T-cell (primary cell): ENCODE data around the gene TRIM7. TPM values are rescaled to one million over a fixed set of nuclear protein-coding genes. Genes with fewer than 3 reads are reported as not detected.

Experiments
- ATAC-seq, 4 experiments: fragments of 200-7000 bp in 3 of 4; fragments of 150-1000 bp in 1 of 4; cut with Tn5 transposase; replicated peaks in 1 of 4; 1 replicate in 3 of 4; 2 replicates in 1 of 4; pipeline ENCODE4 v1.10.0; 2021; ENCODE audit warnings: moderate library complexity in 3 of 4, mild to moderate bottlenecking in 2 of 4, moderate number of reproducible peaks in 1 of 4
- CTCF ChIA-PET, 2 donors: fragments of 300-600 bp; sonication (Branson Sonifier 250); formaldehyde crosslinking; loops; one replicate each; lab custom pipeline; 2022; ENCODE audit warnings: antibody characterized with exemption in 2 of 2; lab: Charles Lee
- POLR2A ChIA-PET, 2 donors: fragments of 300-600 bp; sonication (Branson Sonifier 250); formaldehyde crosslinking; loops; one replicate each; lab custom pipeline; 2022; ENCODE audit warnings: antibody characterized with exemption in 2 of 2; lab: Charles Lee
- DNase-seq, 35 experiments: peaks; one replicate each; pipeline versions ENCODE4 v3.0.0 to v3.0.0-alpha.2; 2013 to 2023
- H3K27ac ChIP-seq: one replicate; pipeline ENCODE4 v1.5.1; 2013; ENCODE audit warnings: low read length
- H3K27me3 ChIP-seq, 2 experiments: replicated peaks in 1 of 2; 1 replicate in 1 of 2; 2 replicates in 1 of 2; pipeline versions ENCODE4 v1.6.1 to v1.7.0; 2013; ENCODE audit warnings: low read length in 1 of 2, mixed read lengths in 1 of 2; ENCODE audit not compliant: control insufficient read depth in 2 of 2, insufficient read depth in 2 of 2; ENCODE audit errors: extremely low read depth in 1 of 2
- H3K36me3 ChIP-seq, 2 donors: 1 replicate in 1 of 2; 2 replicates in 1 of 2; pipeline versions ENCODE4 v1.6.1 to v1.7.0; 2013; ENCODE audit warnings: low read length in 1 of 2; ENCODE audit not compliant: control insufficient read depth in 2 of 2, insufficient read depth in 1 of 2; ENCODE audit errors: extremely low read depth in 1 of 2
- H3K4me1 ChIP-seq, 2 experiments: 1 replicate in 1 of 2; 2 replicates in 1 of 2; pipeline versions ENCODE4 v1.6.1 to v1.7.0; 2013; ENCODE audit warnings: low read length in 2 of 2, mixed read lengths in 1 of 2; ENCODE audit not compliant: insufficient read depth in 2 of 2, control insufficient read depth in 1 of 2; ENCODE audit errors: extremely low read depth in 1 of 2
- H3K4me3 ChIP-seq, 2 donors: 1 replicate in 1 of 2; 2 replicates in 1 of 2; pipeline versions ENCODE4 v1.5.1 to v1.7.0; 2013; ENCODE audit warnings: mild to moderate bottlenecking in 2 of 2, low read length in 1 of 2, moderate library complexity in 1 of 2; ENCODE audit not compliant: control insufficient read depth in 1 of 2; ENCODE audit errors: extremely low read depth in 1 of 2
- H3K9me3 ChIP-seq: 2 replicates; pipeline ENCODE4 v1.7.0; 2013
- H3K27ac Mint-ChIP-seq, 2 donors: one replicate each; pipeline ENCODE4 v1.8.0; 2020 to 2021; ENCODE audit warnings: mild to moderate bottlenecking in 2 of 2, mixed read lengths in 2 of 2
- H3K27me3 Mint-ChIP-seq, 2 donors: one replicate each; pipeline ENCODE4 v1.8.0; 2021 to 2022; ENCODE audit warnings: mixed read lengths in 2 of 2
- H3K36me3 Mint-ChIP-seq: one replicate; pipeline ENCODE4 v1.8.0; 2021; ENCODE audit warnings: mixed read lengths
- H3K4me1 Mint-ChIP-seq, 3 donors: one replicate each; pipeline ENCODE4 v1.8.0; 2020 to 2022; ENCODE audit warnings: mixed read lengths in 3 of 3, mild to moderate bottlenecking in 1 of 3
- H3K4me3 Mint-ChIP-seq, 3 donors: one replicate each; pipeline ENCODE4 v1.8.0; 2020 to 2022; ENCODE audit warnings: mild to moderate bottlenecking in 3 of 3, mixed read lengths in 3 of 3, moderate library complexity in 3 of 3
- H3K9me3 Mint-ChIP-seq, 3 donors: one replicate each; pipeline ENCODE4 v1.8.0; 2020 to 2022; ENCODE audit warnings: mixed read lengths in 3 of 3
- WGBS: methylation state at CpG from one replicate; pipeline ENCODE4 v1.1.5; 2013; ENCODE audit warnings: missing lambda C conversion rate; ENCODE audit not compliant: insufficient coverage; 5-methylcytosine and 5-hydroxymethylcytosine counted together
- total RNA-seq, 35 experiments: library from RNA in 6 of 35; stranded (reverse) in 6 of 35; fragments of 120-200 nt in 1 of 35; gene quantifications; one replicate each; pipeline versions ENCODE4 v1.2.1 to v1.2.4 and lab custom pipeline; 2013 to 2026

TRIM7 gene
- total RNA-seq, 5 donors from 2014 or later (not counting 1 experiment from before 2014, with no cell fraction given), result 1.6 to 3.1 (median 3.0) TPM

DNA sequence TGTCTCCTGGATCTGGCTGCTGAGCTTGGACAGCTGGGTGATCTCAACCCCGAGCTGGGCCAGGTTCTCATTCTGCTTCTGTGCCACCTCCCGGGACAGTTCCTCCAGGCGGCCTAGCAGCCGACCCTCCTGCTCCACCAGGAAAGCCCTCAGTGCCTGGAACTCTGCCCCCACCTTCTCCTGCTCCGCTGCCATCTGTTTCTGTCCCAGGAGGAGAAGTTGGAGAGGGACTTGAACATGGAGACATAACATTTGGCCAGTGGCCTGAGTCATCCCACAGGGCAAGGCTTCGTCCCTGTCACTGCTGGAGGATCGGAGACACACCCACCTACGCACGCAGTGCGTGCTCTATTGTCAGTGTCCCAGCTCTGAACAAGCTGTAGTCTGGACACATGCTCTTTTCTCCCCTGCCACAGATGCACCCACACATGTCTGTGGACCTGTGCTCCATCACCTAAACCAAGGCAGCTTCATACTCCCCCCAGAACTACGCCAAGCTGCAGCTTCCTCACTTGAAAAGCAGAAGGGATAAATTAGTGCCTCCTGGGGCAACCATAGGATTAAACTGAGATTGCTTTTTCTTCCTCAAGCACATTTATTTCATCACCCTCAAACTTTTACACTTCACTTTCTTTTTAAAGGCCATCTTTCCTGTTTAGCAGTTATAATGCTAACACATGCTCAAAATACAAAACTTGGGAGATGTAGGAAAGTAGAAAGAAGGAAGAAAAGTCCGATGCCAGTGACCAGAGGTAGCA lies 4.9 kb downstream of the TRIM7 start:
- Mint-ChIP-seq H3K4me1 (peaks cover 4 to 6% (median 4%) of the 10 kb centered on the region in 3 donors), H3K36me3 (no peaks in the 10 kb centered on the region), H3K27ac (no peak overlapping the region), H3K27me3 (no peaks in the 10 kb centered on the region), H3K9me3 (no peaks in the 10 kb centered on the region), H3K4me3 (no peak overlapping the region)
- ChIA-PET POLR2A (no interaction called here), CTCF (interaction anchor here in 1 of 2 donors (0.6 kb wide), 1 partner anchor 29 kb away, joined by 6 read pairs; no protein-coding TSS in a partner anchor)
- DNase-seq, result no peak
- Histone ChIP-seq H3K27me3 (peaks cover 3 to 12% of the 10 kb centered on the region in 2 experiments), H3K27ac (no peak overlapping the region), H3K9me3 (no peaks in the 10 kb centered on the region), H3K4me3 (no peak overlapping the region), H3K4me1 (peaks cover 2 to 10% of the 10 kb centered on the region in 2 experiments), H3K36me3 (peaks cover 0 to 4% of the 10 kb centered on the region in 2 donors)
- 78% methylated on average over 10 of the region's 12 CpGs for WGBS
- no peak for ATAC-seq

DNA sequence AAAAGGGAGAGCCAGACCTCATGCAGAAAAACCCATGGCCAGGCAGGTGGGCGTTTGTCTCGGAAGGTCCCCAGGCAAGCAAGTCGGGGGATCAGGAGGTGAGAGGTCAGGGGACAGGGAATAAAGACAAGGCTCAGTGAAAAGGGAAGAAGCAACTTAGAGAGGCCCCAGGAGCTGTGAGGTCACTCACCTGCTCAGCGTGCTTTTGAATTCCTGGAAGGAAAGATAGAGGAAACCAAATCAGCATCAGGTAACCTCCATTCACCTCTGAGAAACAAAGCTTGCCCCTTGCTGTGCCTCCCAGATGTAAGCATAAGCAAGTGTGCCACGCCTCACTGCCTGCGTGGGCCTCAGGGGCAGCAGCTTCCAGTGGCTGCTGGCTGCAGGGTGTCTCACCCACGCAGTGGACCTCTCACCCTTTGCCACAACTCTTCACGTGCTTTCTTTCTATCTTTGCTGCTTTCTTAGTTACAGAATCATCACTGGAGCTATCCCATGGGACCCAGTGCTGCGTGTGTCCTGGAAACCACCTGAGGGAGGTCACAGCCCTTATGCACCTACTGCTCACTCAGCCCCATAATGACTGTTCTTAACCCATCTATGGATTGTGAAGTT lies 6.0 kb downstream of the TRIM7 start:
- ChIA-PET POLR2A (no interaction called here), CTCF (interaction anchor here in 1 of 2 donors (0.6 kb wide), 1 partner anchor 28 kb away, joined by 6 read pairs; no protein-coding TSS in a partner anchor)
- Mint-ChIP-seq H3K27me3 (no peaks in the 10 kb centered on the region), H3K9me3 (no peaks in the 10 kb centered on the region), H3K4me3 (no peak overlapping the region), H3K36me3 (no peaks in the 10 kb centered on the region), H3K4me1 (peaks cover 1 to 2% (median 2%) of the 10 kb centered on the region in 3 donors), H3K27ac (no peak overlapping the region)
- Histone ChIP-seq H3K9me3 (no peaks in the 10 kb centered on the region), H3K36me3 (peaks cover 0 to 4% of the 10 kb centered on the region in 2 donors), H3K4me3 (no peak overlapping the region), H3K27me3 (peaks cover 3 to 8% of the 10 kb centered on the region in 2 experiments), H3K4me1 (peaks cover 0 to 5% of the 10 kb centered on the region in 2 experiments), H3K27ac (no peak overlapping the region)
- no peak for ATAC-seq
- DNase-seq, result no peak
- WGBS, result 77% methylated on average over 9 of the region's 9 CpGs

DNA sequence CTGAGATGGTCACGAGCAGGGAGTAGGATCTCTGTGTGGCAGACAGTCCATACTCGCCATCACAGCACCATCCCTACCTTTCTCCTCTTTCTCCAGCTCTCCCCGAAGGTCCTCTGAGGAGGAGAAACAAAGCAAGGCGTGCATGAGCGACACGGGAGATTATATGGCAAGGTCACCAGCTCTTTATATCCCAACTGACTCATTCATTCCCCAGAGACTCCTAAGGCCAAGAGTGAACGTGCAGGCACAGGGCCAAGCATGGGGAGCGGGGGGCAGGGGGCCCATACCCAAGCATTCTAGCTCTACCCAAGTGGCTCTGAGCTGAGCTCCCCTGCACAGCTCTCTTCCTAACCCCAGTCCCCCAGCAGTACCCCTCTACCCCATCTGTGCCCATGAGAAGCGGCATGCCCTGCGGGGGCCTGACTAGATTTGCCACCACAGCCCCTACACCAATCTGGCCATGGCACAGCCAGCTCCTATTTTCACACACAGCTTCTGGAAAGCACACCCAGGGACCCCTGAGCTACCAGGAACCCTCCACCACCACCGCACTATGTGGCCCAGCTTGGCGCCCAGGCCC lies 6.8 kb downstream of the TRIM7 start:
- ChIA-PET POLR2A (no interaction called here), CTCF (no interaction called here)
- no peak overlapping the region for H3K4me3 ChIP-seq
- no peaks in the 10 kb centered on the region for H3K9me3 ChIP-seq
- H3K36me3 Mint-ChIP-seq, result no peaks in the 10 kb centered on the region
- ATAC-seq, result no peak
- WGBS, result 82% methylated on average over 9 of the region's 12 CpGs
- H3K27me3 Mint-ChIP-seq, result no peaks in the 10 kb centered on the region
- no peak overlapping the region for H3K27ac ChIP-seq
- DNase-seq, result no peak
- no peaks in the 10 kb centered on the region for H3K9me3 Mint-ChIP-seq
- H3K4me1 ChIP-seq, result no peaks in the 10 kb centered on the region
- peaks cover 0 to 4% of the 10 kb centered on the region in 2 donors for H3K36me3 ChIP-seq
- no peak overlapping the region for H3K4me3 Mint-ChIP-seq
- peaks cover 0 to 3% of the 10 kb centered on the region in 2 experiments for H3K27me3 ChIP-seq
- H3K27ac Mint-ChIP-seq, result no peak overlapping the region
- H3K4me1 Mint-ChIP-seq, result peaks cover 0 to 5% (median 1%) of the 10 kb centered on the region in 3 donors

DNA sequence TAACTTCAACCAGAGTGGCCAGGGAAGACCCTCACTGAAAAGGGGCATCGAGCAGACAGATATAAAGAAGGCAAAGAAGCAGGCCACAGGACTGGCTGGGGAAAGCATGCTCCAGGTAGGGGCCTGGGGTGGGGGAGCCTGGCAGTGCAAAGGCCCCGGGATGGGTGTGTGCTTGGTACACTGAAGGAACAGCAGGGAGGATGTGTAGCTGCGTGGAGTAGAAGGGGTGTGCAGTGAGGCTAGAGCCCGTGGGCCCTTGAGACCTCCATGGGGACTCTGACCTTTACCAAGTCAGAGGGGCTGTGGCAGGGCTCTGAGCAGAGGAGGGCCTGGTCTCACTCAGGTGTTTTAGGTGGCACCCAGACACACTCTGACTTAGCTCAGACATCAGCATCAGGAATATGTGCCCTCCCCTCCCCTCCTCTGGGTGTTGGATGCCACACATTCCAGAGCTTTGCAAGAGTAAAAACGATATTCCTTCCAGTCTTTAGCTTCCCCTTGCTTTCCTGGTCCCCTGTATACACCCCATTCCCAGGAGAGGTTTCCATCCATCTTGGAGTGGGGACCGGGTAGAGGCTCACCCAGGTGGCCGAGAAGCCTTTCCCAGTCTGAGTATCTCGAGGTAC lies 7.6 kb downstream of the TRIM7 start:
- POLR2A ChIA-PET, result interaction anchor here in 1 of 2 donors (0.6 kb wide), 1 partner anchor 55 kb away, joined by 3 read pairs; no protein-coding TSS in a partner anchor
- H3K9me3 ChIP-seq, result no peaks in the 10 kb centered on the region
- no peaks in the 10 kb centered on the region for H3K9me3 Mint-ChIP-seq

DNA sequence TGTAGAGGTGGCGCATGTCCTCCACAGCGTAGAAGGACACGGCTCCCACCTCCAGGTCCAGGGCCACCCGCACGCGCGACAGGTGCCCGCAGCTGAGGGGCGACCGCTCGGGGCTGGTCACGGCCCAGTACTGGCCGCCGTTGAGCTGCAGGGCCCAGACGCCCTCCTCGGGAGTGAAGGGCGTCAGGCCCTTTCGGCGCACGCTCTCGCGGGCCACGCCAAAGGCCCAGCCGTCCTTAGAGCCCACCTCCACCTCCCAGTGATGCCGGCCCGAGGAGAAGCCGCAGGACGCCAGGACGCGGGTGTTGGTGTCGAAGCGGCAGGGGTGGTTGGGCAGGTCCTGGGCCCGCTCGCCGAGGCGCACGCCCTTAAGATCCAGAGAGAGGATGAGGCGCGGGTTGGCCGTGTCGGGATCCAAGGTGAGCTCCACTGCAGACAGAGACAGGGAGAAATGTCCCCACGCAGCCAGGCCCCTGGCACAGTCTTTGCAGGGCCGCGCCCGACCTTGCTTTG lies 9.7 kb downstream of the TRIM7 start:
- ChIA-PET CTCF (interaction anchor here in 1 of 2 donors (0.6 kb wide), 1 partner anchor 25 kb away, joined by 3 read pairs; no protein-coding TSS in a partner anchor), POLR2A (no interaction called here)
- Mint-ChIP-seq H3K9me3 (no peaks in the 10 kb centered on the region), H3K4me3 (no peak overlapping the region), H3K27ac (no peak overlapping the region), H3K4me1 (peaks cover 19 to 28% (median 20%) of the 10 kb centered on the region in 3 donors), H3K27me3 (peaks cover 5 to 6% of the 10 kb centered on the region in 2 donors), H3K36me3 (peaks cover 4% of the 10 kb centered on the region)
- Histone ChIP-seq H3K4me1 (peaks cover 2 to 20% of the 10 kb centered on the region in 2 experiments), H3K27me3 (no peaks in the 10 kb centered on the region), H3K9me3 (no peaks in the 10 kb centered on the region), H3K36me3 (peaks cover 0 to 4% of the 10 kb centered on the region in 2 donors), H3K27ac (no peak overlapping the region), H3K4me3 (no peak overlapping the region)
- WGBS, result 96% methylated on average over 31 of the region's 45 CpGs
- no peak for DNase-seq
- ATAC-seq, result no peak

More for the DNA sequence above, 7.6 kb downstream of the TRIM7 start:
- Mint-ChIP-seq H3K27me3 (no peaks in the 10 kb centered on the region), H3K4me1 (peaks cover 7 to 13% (median 9%) of the 10 kb centered on the region in 3 donors), H3K4me3 (no peak overlapping the region), H3K36me3 (no peaks in the 10 kb centered on the region), H3K27ac (no peak overlapping the region)
- WGBS, result 79% methylated on average over 5 of the region's 8 CpGs
- CTCF ChIA-PET, result no interaction called here
- Histone ChIP-seq H3K36me3 (peaks cover 0 to 4% of the 10 kb centered on the region in 2 donors), H3K4me1 (peaks cover under 1 to 5% of the 10 kb centered on the region in 2 experiments), H3K4me3 (no peak overlapping the region), H3K27me3 (no peaks in the 10 kb centered on the region), H3K27ac (no peak overlapping the region)
- DNase-seq (no peak), ATAC-seq (no peak)
